ENCODE data around the gene COL5A2.

COL5A2 gene

GRCh38 chr2:189091253-189091652, 88.3 kb downstream of the COL5A2 start:
- no peak for TF ChIP-seq CTCF (IDR thresholded peaks at IDR 0.05; ENCODE audit: low read depth, low read length, missing control alignments)
- no peak for DNase-seq (ENCODE audit: extremely low read depth, low read depth)
- no peak overlapping the region for H3K4me3 ChIP-seq (replicated peaks; ENCODE audit: low read depth, low read length)

GRCh38 chr2:189088591-189089205, 90.9 kb downstream of the COL5A2 start:
- H3K4me3 ChIP-seq (replicated peaks; ENCODE audit: low read depth, low read length), result no peak overlapping the region
- TF ChIP-seq CTCF (IDR thresholded peaks at IDR 0.05; ENCODE audit: low read depth, low read length, missing control alignments), result no peak
- DNase-seq (ENCODE audit: extremely low read depth, low read depth), result no peak

- peak; percentile 16 for DNase-seq (ENCODE audit: extremely low read depth, low read depth)
- no peak for TF ChIP-seq CTCF (IDR thresholded peaks at IDR 0.05; ENCODE audit: low read depth, low read length, missing control alignments)
- no peak overlapping the region for H3K4me3 ChIP-seq (replicated peaks; ENCODE audit: low read depth, low read length)
These were observed 92.9 kb downstream of the COL5A2 start for GRCh38 chr2:189086710-189087109.

GRCh38 chr2:189086250-189086649, 93.3 kb downstream of the COL5A2 start:
- no peak for TF ChIP-seq CTCF (IDR thresholded peaks at IDR 0.05; ENCODE audit: low read depth, low read length, missing control alignments)
- DNase-seq (ENCODE audit: extremely low read depth, low read depth), result no peak
- no peak overlapping the region for H3K4me3 ChIP-seq (replicated peaks; ENCODE audit: low read depth, low read length)

GRCh38 chr2:189083606-189084005, 96.0 kb downstream of the COL5A2 start:
- TF ChIP-seq CTCF (IDR thresholded peaks at IDR 0.05; ENCODE audit: low read depth, low read length, missing control alignments), result no peak
- no peak for DNase-seq (ENCODE audit: extremely low read depth, low read depth)
- H3K4me3 ChIP-seq (replicated peaks; ENCODE audit: low read depth, low read length), result no peak overlapping the region

- DNase-seq (ENCODE audit: extremely low read depth, low read depth), result no peak
- H3K4me3 ChIP-seq (replicated peaks; ENCODE audit: low read depth, low read length), result no peak overlapping the region
- no peak for TF ChIP-seq CTCF (IDR thresholded peaks at IDR 0.05; ENCODE audit: low read depth, low read length, missing control alignments)
These were observed 96.5 kb downstream of the COL5A2 start for GRCh38 chr2:189083106-189083505.

All from HFF-Myc (cell line).